HEK293 (cell line): Measurements from ENCODE around the gene FAH.

Experiments used
- CTCF ChIA-PET: fragments of 350-600 bp; formaldehyde crosslinking; extraction: SDS; loops from one replicate; lab custom pipeline; 2021; ENCODE audit warnings: antibody characterized with exemption; lab: Yijun Ruan, JAX
- POLR2A ChIA-PET: fragments of 300-600 bp; formaldehyde crosslinking; extraction: SDS; loops from one replicate; lab custom pipeline; 2020; ENCODE audit warnings: antibody characterized with exemption, inconsistent platforms; lab: Yijun Ruan, JAX
- H3K27ac ChIP-seq: fragments of 200-500 bp; sonication (Bioruptor generic); 2 replicates; pipeline ENCODE4 v1.5.1; 2014; ENCODE audit warnings: low read depth, low read length, control low read depth, inconsistent platforms; ENCODE audit errors: extremely low read depth
- H3K36me3 ChIP-seq, 2 experiments: fragments of 200-500 bp in 1 of 2; sonication (Bioruptor generic) in 1 of 2; 1 replicate in 1 of 2; 2 replicates in 1 of 2; pipeline ENCODE4 v1.5.1; 2014 to 2017; ENCODE audit warnings: inconsistent platforms in 2 of 2, low read length in 2 of 2; ENCODE audit not compliant: control insufficient read depth in 2 of 2, insufficient read depth in 1 of 2
- H3K4me1 ChIP-seq: fragments of 200-500 bp; sonication (Bioruptor generic); 2 replicates; pipeline ENCODE4 v1.5.1; 2014; ENCODE audit warnings: mild to moderate bottlenecking, low read length, inconsistent platforms; ENCODE audit not compliant: control insufficient read depth, insufficient read depth
- H3K4me3 ChIP-seq: 2 replicates; pipeline ENCODE4 v1.5.1; 2011; ENCODE audit warnings: low read depth, mild to moderate bottlenecking, control low read depth, low read length, moderate library complexity
- H3K9me3 ChIP-seq: fragments of 200-500 bp; sonication (Bioruptor generic); 2 replicates; pipeline ENCODE4 v1.5.1; 2014; ENCODE audit warnings: low read depth, low read length, inconsistent platforms; ENCODE audit not compliant: control insufficient read depth, insufficient read depth
- KLF7 ChIP-seq: fragments of 450-650 bp; formaldehyde crosslinking; IDR thresholded peaks from 2 replicates; pipeline ENCODE4 v1.5.1; 2016; ENCODE audit warnings: missing biosample characterization, missing genetic modification characterization, borderline replicate concordance
- SP2 ChIP-seq: fragments of 450-650 bp; formaldehyde crosslinking; IDR thresholded peaks from 2 replicates; pipeline ENCODE4 v1.5.1; 2016; ENCODE audit warnings: missing biosample characterization, missing genetic modification characterization
- WT1 ChIP-seq: fragments of 450-650 bp; formaldehyde crosslinking; IDR thresholded peaks from 2 replicates; pipeline ENCODE4 v1.5.1; 2016; ENCODE audit warnings: missing biosample characterization, missing genetic modification characterization
- ZBTB21 ChIP-seq: fragments of 450-650 bp; formaldehyde crosslinking; IDR thresholded peaks from 2 replicates; pipeline ENCODE4 v1.5.1; 2017; ENCODE audit warnings: missing biosample characterization, missing genetic modification characterization
- ZFP69B ChIP-seq: fragments of 450-650 bp; formaldehyde crosslinking; IDR thresholded peaks from 2 replicates; pipeline ENCODE4 v1.5.1; 2016; ENCODE audit warnings: missing biosample characterization, missing genetic modification characterization
- ZNF112 ChIP-seq: fragments of 450-650 bp; formaldehyde crosslinking; IDR thresholded peaks from 2 replicates; pipeline ENCODE4 v1.5.0; 2017; ENCODE audit warnings: missing biosample characterization, missing genetic modification characterization
- ZNF16 ChIP-seq: fragments of 450-650 bp; formaldehyde crosslinking; IDR thresholded peaks from 2 replicates; pipeline ENCODE4 v1.5.1; 2016; ENCODE audit warnings: low read depth, missing biosample characterization, missing genetic modification characterization
- ZNF174 ChIP-seq: fragments of 450-650 bp; formaldehyde crosslinking; IDR thresholded peaks from 2 replicates; pipeline ENCODE4 v1.5.0; 2017; ENCODE audit warnings: missing biosample characterization, mild to moderate bottlenecking, missing genetic modification characterization
- ZNF211 ChIP-seq: fragments of 450-650 bp; formaldehyde crosslinking; IDR thresholded peaks from 2 replicates; pipeline ENCODE4 v1.5.1; 2016; ENCODE audit warnings: low read depth, missing biosample characterization, missing genetic modification characterization
- ZNF223 ChIP-seq: fragments of 450-650 bp; formaldehyde crosslinking; IDR thresholded peaks from 2 replicates; pipeline ENCODE4 v1.5.1; 2016; ENCODE audit warnings: missing biosample characterization, missing genetic modification characterization
- ZNF24 ChIP-seq: fragments of 450-650 bp; formaldehyde crosslinking; IDR thresholded peaks from 2 replicates; pipeline ENCODE4 v1.5.1; 2016; ENCODE audit warnings: missing biosample characterization, missing genetic modification characterization
- ZNF416 ChIP-seq: fragments of 450-650 bp; formaldehyde crosslinking; IDR thresholded peaks from 2 replicates; pipeline ENCODE4 v1.5.1; 2016; ENCODE audit warnings: missing biosample characterization, missing genetic modification characterization
- ZNF433 ChIP-seq: fragments of 450-650 bp; formaldehyde crosslinking; IDR thresholded peaks from 2 replicates; pipeline ENCODE4 v1.5.1; 2016; ENCODE audit warnings: missing biosample characterization, missing genetic modification characterization, low read depth
- ZNF514 ChIP-seq: fragments of 450-650 bp; formaldehyde crosslinking; IDR thresholded peaks from 2 replicates; pipeline ENCODE4 v1.5.1; 2016; ENCODE audit warnings: missing biosample characterization, missing genetic modification characterization
- ZNF561 ChIP-seq: fragments of 450-650 bp; IDR thresholded peaks from 2 replicates; pipeline ENCODE4 v1.5.1; 2018; ENCODE audit warnings: missing biosample characterization, missing genetic modification characterization, borderline replicate concordance
- ZNF596 ChIP-seq: fragments of 450-650 bp; IDR thresholded peaks from 2 replicates; pipeline ENCODE4 v1.5.0; 2018; ENCODE audit warnings: missing biosample characterization, mild to moderate bottlenecking, missing genetic modification characterization, moderate library complexity
- ZNF610 ChIP-seq: fragments of 450-650 bp; formaldehyde crosslinking; IDR thresholded peaks from 2 replicates; pipeline ENCODE4 v1.5.1; 2016; ENCODE audit warnings: missing biosample characterization, missing genetic modification characterization, borderline replicate concordance
- ZNF658 ChIP-seq: fragments of 450-650 bp; formaldehyde crosslinking; IDR thresholded peaks from 2 replicates; pipeline ENCODE4; 2016; ENCODE audit warnings: missing biosample characterization, missing genetic modification characterization
- ZNF747 ChIP-seq: fragments of 450-650 bp; formaldehyde crosslinking; IDR thresholded peaks from 2 replicates; pipeline ENCODE4 v1.5.1; 2016; ENCODE audit warnings: missing biosample characterization, missing genetic modification characterization
- ZNF830 ChIP-seq: fragments of 450-650 bp; IDR thresholded peaks from 2 replicates; pipeline ENCODE4 v1.5.0; 2018; ENCODE audit warnings: missing biosample characterization, missing genetic modification characterization, low read depth, mild to moderate bottlenecking, moderate library complexity
- ZSCAN23 ChIP-seq: fragments of 450-650 bp; formaldehyde crosslinking; IDR thresholded peaks from 2 replicates; pipeline ENCODE4 v1.5.1; 2016; ENCODE audit warnings: missing biosample characterization, missing genetic modification characterization
- TF ChIP-seq, protein P1 (sequence below): fragments of 450-650 bp; formaldehyde crosslinking; IDR thresholded peaks from 2 replicates; pipeline ENCODE4 v1.5.1; 2016; ENCODE audit warnings: missing biosample characterization, missing genetic modification characterization
- TF ChIP-seq, protein P2 (sequence below): fragments of 450-650 bp; formaldehyde crosslinking; IDR thresholded peaks from 2 replicates; pipeline ENCODE4 v1.5.1; 2016; ENCODE audit warnings: missing biosample characterization, missing genetic modification characterization, low read depth

FAH gene

GRCh38 chr15:80157215-80157614 is 4.4 kb downstream of the FAH start:
- TF ChIP-seq SP2 = no peak
- no peak for TF ChIP-seq ZBTB21 (tag by site-specific recombination)
- TF ChIP-seq KLF7 (tag by site-specific recombination) = no peak
- no peaks in the 10 kb centered on the region for H3K9me3 ChIP-seq
- H3K4me1 ChIP-seq = 0 out of 2 replicates have a peak, but pooled peaks cover 3% of the 10 kb centered on the region
- peaks cover 0 to 29% of the 10 kb centered on the region in 2 experiments; a peak in 2 of 3 replicates for H3K36me3 ChIP-seq
- ChIA-PET CTCF (interaction anchor here (0.6 to 1.3 kb wide), 5 partner anchors 8 to 308 kb away, joined by 3 to 4 read pairs (median 4); no protein-coding TSS in a partner anchor), POLR2A (no interaction called here)
- no peak overlapping the region for H3K4me3 ChIP-seq
- H3K27ac ChIP-seq = no peak overlapping the region

GRCh38 chr15:80159301-80159700 is 6.5 kb downstream of the FAH start:
- no peak for TF ChIP-seq ZNF596 (tag by site-specific recombination)
- TF ChIP-seq ZNF561 = no peak
- TF ChIP-seq ZNF16 (tag by site-specific recombination) = no peak
- no peak for TF ChIP-seq ZSCAN23 (tag by site-specific recombination)
- no peak for TF ChIP-seq ZNF112 (tag by site-specific recombination)
- no peak for TF ChIP-seq ZNF658 (tag by site-specific recombination)
- TF ChIP-seq ZNF24 = no peak
- TF ChIP-seq, protein P1, sequence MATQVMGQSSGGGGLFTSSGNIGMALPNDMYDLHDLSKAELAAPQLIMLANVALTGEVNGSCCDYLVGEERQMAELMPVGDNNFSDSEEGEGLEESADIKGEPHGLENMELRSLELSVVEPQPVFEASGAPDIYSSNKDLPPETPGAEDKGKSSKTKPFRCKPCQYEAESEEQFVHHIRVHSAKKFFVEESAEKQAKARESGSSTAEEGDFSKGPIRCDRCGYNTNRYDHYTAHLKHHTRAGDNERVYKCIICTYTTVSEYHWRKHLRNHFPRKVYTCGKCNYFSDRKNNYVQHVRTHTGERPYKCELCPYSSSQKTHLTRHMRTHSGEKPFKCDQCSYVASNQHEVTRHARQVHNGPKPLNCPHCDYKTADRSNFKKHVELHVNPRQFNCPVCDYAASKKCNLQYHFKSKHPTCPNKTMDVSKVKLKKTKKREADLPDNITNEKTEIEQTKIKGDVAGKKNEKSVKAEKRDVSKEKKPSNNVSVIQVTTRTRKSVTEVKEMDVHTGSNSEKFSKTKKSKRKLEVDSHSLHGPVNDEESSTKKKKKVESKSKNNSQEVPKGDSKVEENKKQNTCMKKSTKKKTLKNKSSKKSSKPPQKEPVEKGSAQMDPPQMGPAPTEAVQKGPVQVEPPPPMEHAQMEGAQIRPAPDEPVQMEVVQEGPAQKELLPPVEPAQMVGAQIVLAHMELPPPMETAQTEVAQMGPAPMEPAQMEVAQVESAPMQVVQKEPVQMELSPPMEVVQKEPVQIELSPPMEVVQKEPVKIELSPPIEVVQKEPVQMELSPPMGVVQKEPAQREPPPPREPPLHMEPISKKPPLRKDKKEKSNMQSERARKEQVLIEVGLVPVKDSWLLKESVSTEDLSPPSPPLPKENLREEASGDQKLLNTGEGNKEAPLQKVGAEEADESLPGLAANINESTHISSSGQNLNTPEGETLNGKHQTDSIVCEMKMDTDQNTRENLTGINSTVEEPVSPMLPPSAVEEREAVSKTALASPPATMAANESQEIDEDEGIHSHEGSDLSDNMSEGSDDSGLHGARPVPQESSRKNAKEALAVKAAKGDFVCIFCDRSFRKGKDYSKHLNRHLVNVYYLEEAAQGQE (tag by site-specific recombination) = no peak
- TF ChIP-seq ZNF747 (tag by site-specific recombination) = no peak
- no peak for TF ChIP-seq ZNF174 (tag by site-specific recombination)
- TF ChIP-seq ZFP69B (tag by site-specific recombination) = no peak
- TF ChIP-seq ZNF514 (tag by site-specific recombination) = no peak
- TF ChIP-seq, protein P2, sequence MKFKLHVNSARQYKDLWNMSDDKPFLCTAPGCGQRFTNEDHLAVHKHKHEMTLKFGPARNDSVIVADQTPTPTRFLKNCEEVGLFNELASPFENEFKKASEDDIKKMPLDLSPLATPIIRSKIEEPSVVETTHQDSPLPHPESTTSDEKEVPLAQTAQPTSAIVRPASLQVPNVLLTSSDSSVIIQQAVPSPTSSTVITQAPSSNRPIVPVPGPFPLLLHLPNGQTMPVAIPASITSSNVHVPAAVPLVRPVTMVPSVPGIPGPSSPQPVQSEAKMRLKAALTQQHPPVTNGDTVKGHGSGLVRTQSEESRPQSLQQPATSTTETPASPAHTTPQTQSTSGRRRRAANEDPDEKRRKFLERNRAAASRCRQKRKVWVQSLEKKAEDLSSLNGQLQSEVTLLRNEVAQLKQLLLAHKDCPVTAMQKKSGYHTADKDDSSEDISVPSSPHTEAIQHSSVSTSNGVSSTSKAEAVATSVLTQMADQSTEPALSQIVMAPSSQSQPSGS (tag by site-specific recombination) = no peak
- no peak for TF ChIP-seq ZNF416 (tag by site-specific recombination)
- no peak for TF ChIP-seq ZNF211
- no peak for TF ChIP-seq ZNF433 (tag by site-specific recombination)
- TF ChIP-seq WT1 (tag by site-specific recombination) = no peak
- TF ChIP-seq ZNF830 (tag by site-specific recombination) = no peak
- no peak for TF ChIP-seq ZNF223 (tag by site-specific recombination)
- no peak for TF ChIP-seq ZNF610
- POLR2A ChIA-PET = no interaction called here
- Histone ChIP-seq H3K36me3 (peaks cover 6 to 50% of the 10 kb centered on the region in 2 experiments; a peak in 2 of 3 replicates), H3K27ac (no peak overlapping the region), H3K9me3 (no peaks in the 10 kb centered on the region), H3K4me1 (no peaks in the 10 kb centered on the region), H3K4me3 (no peak overlapping the region)
- CTCF ChIA-PET = interaction anchor here (1.1 kb wide), 1 partner anchor 14 kb away, joined by 3 read pairs; no protein-coding TSS in a partner anchor
